Ishikawa (cell line): ENCODE measurements around the gene TXNRD1.

Experiments
- CREB1 ChIP-seq: IDR thresholded peaks from 2 replicates; pipeline ENCODE4 v1.6.1; 2012; ENCODE audit warnings: low read depth
- MAX ChIP-seq: IDR thresholded peaks from 2 replicates; pipeline ENCODE4 v1.6.1; 2012
- TAF1 ChIP-seq: IDR thresholded peaks from 2 replicates; pipeline ENCODE4 v1.6.1; 2012; ENCODE audit warnings: low read depth, mild to moderate bottlenecking
- TEAD4 ChIP-seq: IDR thresholded peaks from 2 replicates; pipeline ENCODE4 v1.6.1; 2012

DNA sequence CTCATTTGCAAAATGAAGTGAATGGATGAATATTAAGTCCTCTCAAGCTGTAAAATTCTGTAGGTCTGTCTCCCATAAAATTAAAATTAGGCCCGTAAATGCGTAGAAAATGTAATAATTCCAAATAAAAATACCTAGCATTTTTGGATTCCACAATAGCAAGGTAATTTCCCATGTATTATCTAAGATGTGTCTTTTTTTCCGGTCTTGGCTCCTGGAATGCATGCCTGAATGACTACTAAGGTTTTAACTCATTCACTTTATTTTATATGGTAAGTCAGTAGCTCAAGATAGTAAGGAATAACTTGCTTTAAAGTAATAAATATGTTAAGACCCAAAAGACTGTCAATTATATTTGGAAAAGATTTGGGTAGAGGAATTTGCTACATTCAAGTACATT lies 11.1 kb downstream of the TXNRD1 start:
- TF ChIP-seq MAX (no peak), TAF1 (no peak), CREB1 (no peak), TEAD4 (peak; percentile 54; the same call in 1 of the 2 replicates)
